H1 (cell line): Measurements from ENCODE around the gene STX7. TPM values are rescaled to one million over a fixed set of nuclear protein-coding genes. Genes with fewer than 3 reads are reported as not detected.

Experiments
- CTCF ChIP-seq, 3 experiments: IDR thresholded peaks; 1 replicate in 2 of 3; 2 replicates in 1 of 3; pipeline versions ENCODE4 v1.5.1 to v1.6.1; 2011; ENCODE audit warnings: low read length in 3 of 3, mild to moderate bottlenecking in 3 of 3, inconsistent platforms in 2 of 3, low read depth in 1 of 3, moderate library complexity in 1 of 3; ENCODE audit not compliant: insufficient read depth in 1 of 3; ENCODE audit errors: control extremely low read depth in 1 of 3
- ZNF274 ChIP-seq: IDR thresholded peaks from 2 replicates; pipeline ENCODE4 v1.7.0; 2012; ENCODE audit warnings: low read length, borderline replicate concordance; ENCODE audit errors: extremely low read depth
- polyA plus RNA-seq, 7 experiments: library from polyadenylated mRNA; depleted of rRNA in 3 of 7; stranded (reverse) in 5 of 7; unstranded in 2 of 7; fragments of >200 nt in 5 of 7; fragments of 200-250 nt in 2 of 7; gene quantifications; 1 replicate in 5 of 7; 2 replicates in 1 of 7; 4 replicates in 1 of 7; pipeline versions ENCODE4 v1.2.1 to v1.2.3, GENCODE V29; 2011 to 2013; ENCODE audit warnings: missing spikeins in 2 of 7, mixed read lengths in 2 of 7
- total RNA-seq: library from RNA; stranded (reverse); fragmentation: NEBNext Ultra II Directional; extraction: Animal tissue kit (Norgen Biotek cat#: 25700); gene quantifications from 2 replicates; pipeline ENCODE4 v1.2.1, GENCODE V29; 2021

STX7 gene
- total and polyA plus RNA-seq, 2 of the 8 experiments (the other 6 are each of a cell fraction or from before 2014, with no cell fraction given), result 5.7 to 27.9 TPM

GRCh38 chr6:132527791-132528190, 14.9 kb upstream of the STX7 start (continued):
- TF ChIP-seq CTCF (IDR thresholded peaks at IDR 0.05; ENCODE audit: control extremely low read depth in 1 of 3, insufficient read depth in 1 of 3, low read depth in 1 of 3, low read length in 3 of 3) (no peak), ZNF274 (no peak)
